Stimulated activated CD4-positive, alpha-beta T cell treated with anti-CD3 and anti-CD28 coated beads, Interleukin-1b, Interleukin-23, amount 100 ng/mL, for 24 hours (primary cell): Measurements from ENCODE around the gene POLR2J3.
"Not testable (repeated sequence)": the region's sequence is repeated elsewhere in the genome, so short reads cannot be mapped to it uniquely, and the experiment has no call there.

ENCODE experiments used
- DNase-seq, 4 experiments: peaks; one replicate each; pipeline ENCODE4 v3.0.0-alpha.2; 2020; ENCODE audit warnings: low read depth in 4 of 4, low spot score in 1 of 4

POLR2J3 gene

GRCh38 chr7:102589857-102590256 lies 17.5 kb upstream of the POLR2J3 start:
- DNase-seq: not testable (repeated sequence)

GRCh38 chr7:102583495-102583894 lies 11.1 kb upstream of the POLR2J3 start:
- DNase-seq: not testable (repeated sequence)

- DNase-seq: not testable (repeated sequence)
These were observed 9.3 kb upstream of the POLR2J3 start for GRCh38 chr7:102581722-102582121.

GRCh38 chr7:102578486-102578885 lies 6.1 kb upstream of the POLR2J3 start:
- DNase-seq: not testable (repeated sequence)

GRCh38 chr7:102577315-102578240 lies 5.2 kb upstream of the POLR2J3 start:
- not testable (repeated sequence) for DNase-seq

GRCh38 chr7:102576363-102576762 lies 4.0 kb upstream of the POLR2J3 start:
- DNase-seq: not testable (repeated sequence)

- not testable (repeated sequence) for DNase-seq
These were observed 2.2 kb upstream of the POLR2J3 start for GRCh38 chr7:102574607-102575006.

- not testable (repeated sequence) for DNase-seq
These were observed 3.8 kb downstream of the POLR2J3 start for GRCh38 chr7:102568620-102569019.

GRCh38 chr7:102550808-102551422 lies 21.5 kb downstream of the POLR2J3 start, which contains the start of gene SPDYE2:
Gene SPDYE2 (plus strand): TSS chr7:102551226. CDS start chr7:102553256, 2,030 bp downstream.
- not testable (repeated sequence) for DNase-seq

- not testable (repeated sequence) for DNase-seq
These were observed 26.0 kb downstream of the POLR2J3 start for GRCh38 chr7:102546353-102546752.

- not testable (repeated sequence) for DNase-seq
These were observed 27.1 kb downstream of the POLR2J3 start for GRCh38 chr7:102545288-102545687.

GRCh38 chr7:102544372-102544771 lies 28.0 kb downstream of the POLR2J3 start:
- DNase-seq: not testable (repeated sequence)

GRCh38 chr7:102543596-102543995 lies 28.8 kb downstream of the POLR2J3 start, which contains the start of gene UPK3BL2:
Gene UPK3BL2 (minus strand): TSS chr7:102543696. CDS start chr7:102543636, 60 bp downstream.
- not testable (repeated sequence) for DNase-seq

GRCh38 chr7:102542771-102543170 lies 29.6 kb downstream of the POLR2J3 start:
- not testable (repeated sequence) for DNase-seq

- DNase-seq: not testable (repeated sequence)
These were observed 30.3 kb downstream of the POLR2J3 start for GRCh38 chr7:102542083-102542482.

- not testable (repeated sequence) for DNase-seq
These were observed 31.8 kb downstream of the POLR2J3 start for GRCh38 chr7:102540604-102541003.

GRCh38 chr7:102535062-102535615 lies 37.2 kb downstream of the POLR2J3 start:
- DNase-seq: not testable (repeated sequence)

- not testable (repeated sequence) for DNase-seq
These were observed 40.3 kb downstream of the POLR2J3 start for GRCh38 chr7:102532127-102532526.

GRCh38 chr7:102531583-102531982 lies 40.8 kb downstream of the POLR2J3 start:
- DNase-seq: not testable (repeated sequence)

- DNase-seq: not testable (repeated sequence)
These were observed 44.3 kb downstream of the POLR2J3 start for GRCh38 chr7:102527822-102528793.
